Esophagus muscularis mucosa (tissue), 4 donors: ENCODE results near the gene ARPC2.

Experiments
- EP300 ChIP-seq: sonication (generic); formaldehyde crosslinking; IDR thresholded peaks from one replicate; pipeline ENCODE4 v1.6.1; 2017; ENCODE audit warnings: antibody characterized with exemption
- POLR2A ChIP-seq: fragments of 450-650 bp; IDR thresholded peaks from one replicate; pipeline ENCODE4 v1.6.1; 2017; ENCODE audit warnings: antibody characterized with exemption, moderate library complexity, mild to moderate bottlenecking, low read depth
- POLR2AphosphoS5 ChIP-seq, 2 donors: sonication (generic); formaldehyde crosslinking; IDR thresholded peaks; one replicate each; pipeline ENCODE4 v1.6.1; 2017; ENCODE audit warnings: antibody characterized with exemption in 2 of 2
- TF ChIP-seq, protein P1 (sequence below), 3 experiments: fragments of 200-600 bp in 2 of 3; fragments of 450-650 bp in 1 of 3; sonication (generic) in 2 of 3; IDR thresholded peaks; one replicate each; pipeline ENCODE4 v1.5.1; 2017 to 2019; ENCODE audit warnings: antibody characterized with exemption in 3 of 3, mild to moderate bottlenecking in 2 of 3, moderate library complexity in 1 of 3

DNA sequence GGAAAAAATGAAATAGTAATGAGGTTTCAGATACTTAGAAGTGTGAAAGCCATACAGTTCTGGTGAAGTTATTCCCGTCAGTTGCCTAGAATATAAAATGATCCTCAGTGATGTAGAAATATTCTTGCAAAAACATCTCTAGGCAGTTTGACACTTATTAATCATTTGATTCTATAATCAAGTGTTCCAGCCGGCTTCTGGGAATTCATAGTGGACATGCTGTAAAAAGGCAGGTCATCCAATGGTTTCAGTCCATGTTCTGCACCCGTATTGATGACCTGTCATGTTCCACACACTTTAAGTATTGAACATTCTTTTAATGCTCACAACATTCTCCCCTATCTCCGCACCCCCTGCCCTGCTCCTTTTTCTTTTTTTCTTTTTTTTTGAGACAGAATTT, 19.8 kb downstream of the ARPC2 start:
- no peak for TF ChIP-seq EP300
- TF ChIP-seq, protein P1, sequence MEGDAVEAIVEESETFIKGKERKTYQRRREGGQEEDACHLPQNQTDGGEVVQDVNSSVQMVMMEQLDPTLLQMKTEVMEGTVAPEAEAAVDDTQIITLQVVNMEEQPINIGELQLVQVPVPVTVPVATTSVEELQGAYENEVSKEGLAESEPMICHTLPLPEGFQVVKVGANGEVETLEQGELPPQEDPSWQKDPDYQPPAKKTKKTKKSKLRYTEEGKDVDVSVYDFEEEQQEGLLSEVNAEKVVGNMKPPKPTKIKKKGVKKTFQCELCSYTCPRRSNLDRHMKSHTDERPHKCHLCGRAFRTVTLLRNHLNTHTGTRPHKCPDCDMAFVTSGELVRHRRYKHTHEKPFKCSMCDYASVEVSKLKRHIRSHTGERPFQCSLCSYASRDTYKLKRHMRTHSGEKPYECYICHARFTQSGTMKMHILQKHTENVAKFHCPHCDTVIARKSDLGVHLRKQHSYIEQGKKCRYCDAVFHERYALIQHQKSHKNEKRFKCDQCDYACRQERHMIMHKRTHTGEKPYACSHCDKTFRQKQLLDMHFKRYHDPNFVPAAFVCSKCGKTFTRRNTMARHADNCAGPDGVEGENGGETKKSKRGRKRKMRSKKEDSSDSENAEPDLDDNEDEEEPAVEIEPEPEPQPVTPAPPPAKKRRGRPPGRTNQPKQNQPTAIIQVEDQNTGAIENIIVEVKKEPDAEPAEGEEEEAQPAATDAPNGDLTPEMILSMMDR (IDR thresholded peaks at IDR 0.05), result no peak
- peak in 1 of 2 donors; percentile 9 for TF ChIP-seq POLR2AphosphoS5 (IDR thresholded peaks at IDR 0.05)
- no peak for TF ChIP-seq POLR2A
